SK-N-SH (cell line): Measurements from ENCODE around the gene SCN1B. TPM values are rescaled to one million over a fixed set of nuclear protein-coding genes. Genes with fewer than 3 reads are reported as not detected.
A peak's percentile ranks its signal among the peaks of the same experiment; 100 is the strongest.

ENCODE experiments used
- CTCF ChIA-PET: fragments of 300-600, 350-600 bp; formaldehyde crosslinking; extraction: SDS; loops from one replicate; lab custom pipeline; 2021; lab: Yijun Ruan, JAX
- POLR2A ChIA-PET: fragments of 350-600 bp; sonication (Branson Sonifier 250); formaldehyde crosslinking; extraction: SDS; loops from one replicate; lab custom pipeline; 2020; ENCODE audit warnings: antibody characterized with exemption, inconsistent platforms; lab: Yijun Ruan, JAX
- DNase-seq: peaks from one replicate; pipeline ENCODE4 v3.0.0; 2012
- H2AFZ ChIP-seq: fragments of 200-600 bp; sonication (generic); 2 replicates; pipeline ENCODE4 v1.8.1; 2016; ENCODE audit warnings: antibody characterized with exemption, mild to moderate bottlenecking, low read depth
- H3F3A ChIP-seq: fragments of 200-600 bp; sonication (generic); replicated peaks from 2 replicates; pipeline ENCODE3; 2016; ENCODE audit warnings: antibody characterized with exemption, mild to moderate bottlenecking; ENCODE audit not compliant: insufficient read depth
- H3K27ac ChIP-seq, 2 experiments: fragments of 200-500 bp in 1 of 2; fragments of 200-600 bp in 1 of 2; sonication (Bioruptor generic) in 1 of 2; sonication (generic), shearing (Covaris generic) in 1 of 2; 2 replicates each; pipeline versions ENCODE4 v1.5.1 to v1.6.1; 2014 to 2016; ENCODE audit warnings: low read depth in 2 of 2, inconsistent platforms in 1 of 2, low read length in 1 of 2, mild to moderate bottlenecking in 1 of 2, mixed read lengths in 1 of 2
- H3K27me3 ChIP-seq: fragments of 200-600 bp; sonication (generic), shearing (Covaris generic); 2 replicates; pipeline ENCODE4 v1.6.1; 2016; ENCODE audit warnings: mixed run types; ENCODE audit not compliant: insufficient read depth
- H3K36me3 ChIP-seq, 2 experiments: fragments of 200-500 bp in 1 of 2; fragments of 200-600 bp in 1 of 2; sonication (Bioruptor generic) in 1 of 2; sonication (generic) in 1 of 2; replicated peaks in 1 of 2; 2 replicates each; pipeline versions ENCODE3 to v1.5.1; 2014 to 2016; ENCODE audit warnings: low read length in 1 of 2, mild to moderate bottlenecking in 1 of 2; ENCODE audit not compliant: insufficient read depth in 2 of 2, control insufficient read depth in 1 of 2
- H3K4me1 ChIP-seq, 2 experiments: fragments of 200-500 bp in 1 of 2; fragments of 200-600 bp in 1 of 2; sonication (Bioruptor generic) in 1 of 2; sonication (generic), shearing (Covaris generic) in 1 of 2; 2 replicates each; pipeline versions ENCODE4 v1.5.1 to v1.6.1; 2014 to 2016; ENCODE audit warnings: low read depth in 1 of 2, low read length in 1 of 2, mixed run types in 1 of 2; ENCODE audit not compliant: insufficient read depth in 2 of 2, control insufficient read depth in 1 of 2
- H3K4me2 ChIP-seq: fragments of 200-600 bp; sonication (generic), shearing (Covaris generic); 2 replicates; pipeline ENCODE4 v1.6.1; 2017; ENCODE audit warnings: mixed run types
- H3K4me3 ChIP-seq, 2 experiments: fragments of 200-500 bp in 1 of 2; fragments of 200-600 bp in 1 of 2; sonication (Bioruptor generic) in 1 of 2; sonication (generic), shearing (Covaris generic) in 1 of 2; 2 replicates each; pipeline versions ENCODE4 v1.5.1 to v1.8.1; 2014 to 2016; ENCODE audit warnings: low read depth in 2 of 2, inconsistent platforms in 1 of 2, low read length in 1 of 2, mild to moderate bottlenecking in 1 of 2, mixed read lengths in 1 of 2, moderate library complexity in 1 of 2
- H3K79me2 ChIP-seq: fragments of 200-600 bp; sonication (generic); 2 replicates; pipeline ENCODE4 v1.8.1; 2017; ENCODE audit warnings: mild to moderate bottlenecking; ENCODE audit not compliant: insufficient read depth
- H3K9ac ChIP-seq: fragments of 200-600 bp; sonication (generic); 2 replicates; pipeline ENCODE4 v1.6.1; 2017; ENCODE audit warnings: mixed run types
- H3K9me2 ChIP-seq: fragments of 200-600 bp; sonication (generic); 2 replicates; pipeline ENCODE4 v1.6.1; 2017; ENCODE audit warnings: mixed run types
- H3K9me3 ChIP-seq: fragments of 200-600 bp; sonication (generic); 2 replicates; pipeline ENCODE4 v1.6.1; 2017; ENCODE audit warnings: mixed run types, mild to moderate bottlenecking, moderate library complexity
- H4K20me1 ChIP-seq: fragments of 200-600 bp; sonication (generic); 2 replicates; pipeline ENCODE4 v1.6.1; 2017; ENCODE audit warnings: mild to moderate bottlenecking, mixed run types; ENCODE audit not compliant: insufficient read depth
- CTCF ChIP-seq: fragments of 200-600 bp; sonication (generic); IDR thresholded peaks from 2 replicates; pipeline ENCODE4 v1.6.1; 2017; ENCODE audit warnings: antibody characterized with exemption, mild to moderate bottlenecking, moderate library complexity
- ELF1 ChIP-seq: IDR thresholded peaks from 2 replicates; pipeline ENCODE4 v1.4.0; 2012
- EZH2phosphoT487 ChIP-seq: fragments of 200-600 bp; sonication (generic); IDR thresholded peaks from 2 replicates; pipeline ENCODE4 v1.6.1; 2017; ENCODE audit warnings: low read depth, mixed run types, mild to moderate bottlenecking, antibody characterized with exemption, moderate library complexity, borderline replicate concordance
- GABPA ChIP-seq: IDR thresholded peaks from 2 replicates; pipeline ENCODE4 v1.4.0; 2012; ENCODE audit warnings: low read depth, mild to moderate bottlenecking
- GATA2 ChIP-seq: sonication (generic); formaldehyde crosslinking; IDR thresholded peaks from 2 replicates; pipeline ENCODE4 v1.5.0; 2020; ENCODE audit warnings: mild to moderate bottlenecking, missing genetic modification reagents
- MEF2A ChIP-seq: IDR thresholded peaks from 2 replicates; pipeline ENCODE4 v1.4.0; 2012; ENCODE audit warnings: low read depth, borderline replicate concordance
- MXI1 ChIP-seq: IDR thresholded peaks from 2 replicates; pipeline ENCODE4 v1.6.1; 2012; ENCODE audit warnings: mild to moderate bottlenecking, low read depth, low read length, improper control_type of control experiment
- NRF1 ChIP-seq: IDR thresholded peaks from 2 replicates; pipeline ENCODE4 v1.6.1; 2012; ENCODE audit warnings: low read depth, mild to moderate bottlenecking, low read length
- RCOR1 ChIP-seq: fragments of 150-350 bp; IDR thresholded peaks from 2 replicates; pipeline ENCODE4 v1.6.1; 2017; ENCODE audit warnings: antibody characterized with exemption, low read length
- SIN3A ChIP-seq: IDR thresholded peaks from 2 replicates; pipeline ENCODE4 v1.6.1; 2012; ENCODE audit warnings: low read depth, mild to moderate bottlenecking, low read length, moderate library complexity, borderline replicate concordance
- SMC3 ChIP-seq: IDR thresholded peaks from 2 replicates; pipeline ENCODE4 v1.6.1; 2012; ENCODE audit warnings: low read depth, low read length, improper control_type of control experiment
- TCF12 ChIP-seq: IDR thresholded peaks from 2 replicates; pipeline ENCODE4 v1.4.0; 2012
- TEAD4 ChIP-seq: IDR thresholded peaks from 2 replicates; pipeline ENCODE4 v1.4.0; 2012; ENCODE audit warnings: mild to moderate bottlenecking, borderline replicate concordance; ENCODE audit not compliant: insufficient read depth
- WGBS: methylation state at CpG from one replicate; pipeline ENCODE4 v1.1.6; 2017; ENCODE audit warnings: low lambda C conversion rate; 5-methylcytosine and 5-hydroxymethylcytosine counted together
- polyA plus RNA-seq, 3 experiments: library from polyadenylated mRNA; depleted of rRNA; stranded (reverse); fragments of >200 nt; gene quantifications; 2 replicates each; pipeline ENCODE4 v1.2.3, GENCODE V29; 2012
- TF ChIP-seq, protein P1 (sequence below): IDR thresholded peaks from 2 replicates; pipeline ENCODE4 v1.4.0; 2012; ENCODE audit warnings: low read depth, borderline replicate concordance
- TF ChIP-seq, protein P2 (sequence below): fragments of 150-350 bp; IDR thresholded peaks from 2 replicates; pipeline ENCODE4 v1.6.1; 2017; ENCODE audit warnings: antibody characterized with exemption, low read length, low read depth, borderline replicate concordance
- TF ChIP-seq, protein P3 (sequence below): IDR thresholded peaks from 2 replicates; pipeline ENCODE4 v1.4.0; 2012; ENCODE audit warnings: low read depth, borderline replicate concordance
- TF ChIP-seq, protein P4 (sequence below): IDR thresholded peaks from 2 replicates; pipeline ENCODE4; 2012

Gene SCN1B
- polyA plus RNA-seq, 1 of the 3 experiments (the other 2 are of a cell fraction): 10.5 TPM

GRCh38 chr19:35034588-35035382, 4.5 kb downstream of the SCN1B start:
- Histone ChIP-seq H3K27ac (no peak overlapping the region), H3K79me2 (no peaks in the 10 kb centered on the region), H2AFZ (no peak overlapping the region), H3K9ac (no peak overlapping the region), H4K20me1 (no peaks in the 10 kb centered on the region), H3K4me2 (no peak overlapping the region), H3F3A (no peaks in the 10 kb centered on the region), H3K4me3 (no peak overlapping the region), H3K9me2 (no peaks in the 10 kb centered on the region), H3K9me3 (no peaks in the 10 kb centered on the region), H3K27me3 (no peaks in the 10 kb centered on the region), H3K36me3 (no peaks in the 10 kb centered on the region), H3K4me1 (peaks cover 0 to 20% of the 10 kb centered on the region in 2 experiments; a peak in 1 of 4 replicates)
- ChIA-PET POLR2A (no interaction called here), CTCF (interaction anchor here (1.1 to 6.4 kb wide), 5 partner anchors 10 to 108 kb away, joined by 3 to 49 read pairs (median 3); partner anchors contain the start of gene FXYD7)
- WGBS: 88% methylated on average over 13 of the region's 17 CpGs
- no peak for DNase-seq
- TF ChIP-seq TCF12 (no peak), MEF2A (no peak)

GRCh38 chr19:35037716-35038622, 7.7 kb downstream of the SCN1B start:
- no peaks in the 10 kb centered on the region for H3K9me3 ChIP-seq
- TF ChIP-seq RCOR1 (no peak), ELF1 (no peak), EZH2phosphoT487 (no peak), MXI1 (no peak), NRF1 (no peak), TEAD4 (no peak), GABPA (no peak), SIN3A (no peak), CTCF (no peak), SMC3 (no peak), GATA2 (CRISPR knock-in tag) (no peak)
- TF ChIP-seq, protein P1, sequence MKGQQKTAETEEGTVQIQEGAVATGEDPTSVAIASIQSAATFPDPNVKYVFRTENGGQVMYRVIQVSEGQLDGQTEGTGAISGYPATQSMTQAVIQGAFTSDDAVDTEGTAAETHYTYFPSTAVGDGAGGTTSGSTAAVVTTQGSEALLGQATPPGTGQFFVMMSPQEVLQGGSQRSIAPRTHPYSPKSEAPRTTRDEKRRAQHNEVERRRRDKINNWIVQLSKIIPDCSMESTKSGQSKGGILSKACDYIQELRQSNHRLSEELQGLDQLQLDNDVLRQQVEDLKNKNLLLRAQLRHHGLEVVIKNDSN: no peak
- TF ChIP-seq, protein P2, sequence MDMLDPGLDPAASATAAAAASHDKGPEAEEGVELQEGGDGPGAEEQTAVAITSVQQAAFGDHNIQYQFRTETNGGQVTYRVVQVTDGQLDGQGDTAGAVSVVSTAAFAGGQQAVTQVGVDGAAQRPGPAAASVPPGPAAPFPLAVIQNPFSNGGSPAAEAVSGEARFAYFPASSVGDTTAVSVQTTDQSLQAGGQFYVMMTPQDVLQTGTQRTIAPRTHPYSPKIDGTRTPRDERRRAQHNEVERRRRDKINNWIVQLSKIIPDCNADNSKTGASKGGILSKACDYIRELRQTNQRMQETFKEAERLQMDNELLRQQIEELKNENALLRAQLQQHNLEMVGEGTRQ: no peak
- TF ChIP-seq, protein P3, sequence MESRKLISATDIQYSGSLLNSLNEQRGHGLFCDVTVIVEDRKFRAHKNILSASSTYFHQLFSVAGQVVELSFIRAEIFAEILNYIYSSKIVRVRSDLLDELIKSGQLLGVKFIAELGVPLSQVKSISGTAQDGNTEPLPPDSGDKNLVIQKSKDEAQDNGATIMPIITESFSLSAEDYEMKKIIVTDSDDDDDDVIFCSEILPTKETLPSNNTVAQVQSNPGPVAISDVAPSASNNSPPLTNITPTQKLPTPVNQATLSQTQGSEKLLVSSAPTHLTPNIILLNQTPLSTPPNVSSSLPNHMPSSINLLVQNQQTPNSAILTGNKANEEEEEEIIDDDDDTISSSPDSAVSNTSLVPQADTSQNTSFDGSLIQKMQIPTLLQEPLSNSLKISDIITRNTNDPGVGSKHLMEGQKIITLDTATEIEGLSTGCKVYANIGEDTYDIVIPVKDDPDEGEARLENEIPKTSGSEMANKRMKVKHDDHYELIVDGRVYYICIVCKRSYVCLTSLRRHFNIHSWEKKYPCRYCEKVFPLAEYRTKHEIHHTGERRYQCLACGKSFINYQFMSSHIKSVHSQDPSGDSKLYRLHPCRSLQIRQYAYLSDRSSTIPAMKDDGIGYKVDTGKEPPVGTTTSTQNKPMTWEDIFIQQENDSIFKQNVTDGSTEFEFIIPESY: no peak
- TF ChIP-seq, protein P4, sequence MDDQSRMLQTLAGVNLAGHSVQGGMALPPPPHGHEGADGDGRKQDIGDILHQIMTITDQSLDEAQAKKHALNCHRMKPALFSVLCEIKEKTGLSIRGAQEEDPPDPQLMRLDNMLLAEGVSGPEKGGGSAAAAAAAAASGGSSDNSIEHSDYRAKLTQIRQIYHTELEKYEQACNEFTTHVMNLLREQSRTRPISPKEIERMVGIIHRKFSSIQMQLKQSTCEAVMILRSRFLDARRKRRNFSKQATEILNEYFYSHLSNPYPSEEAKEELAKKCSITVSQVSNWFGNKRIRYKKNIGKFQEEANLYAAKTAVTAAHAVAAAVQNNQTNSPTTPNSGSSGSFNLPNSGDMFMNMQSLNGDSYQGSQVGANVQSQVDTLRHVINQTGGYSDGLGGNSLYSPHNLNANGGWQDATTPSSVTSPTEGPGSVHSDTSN: no peak
- H3K27ac ChIP-seq: no peak overlapping the region
- CTCF ChIA-PET: interaction anchor here (1.0 to 2.5 kb wide), 5 partner anchors 9 to 199 kb away, joined by 3 to 9 read pairs (median 3); no protein-coding TSS in a partner anchor
- peaks cover 0 to 14% of the 10 kb centered on the region in 2 experiments; a peak in 1 of 4 replicates for H3K4me1 ChIP-seq
- H3K4me3 ChIP-seq: no peak overlapping the region
- no peaks in the 10 kb centered on the region for H3K79me2 ChIP-seq
- no peak overlapping the region for H3K4me2 ChIP-seq
- no peaks in the 10 kb centered on the region for H3F3A ChIP-seq
- DNase-seq: peak; percentile 42
- H3K36me3 ChIP-seq: no peaks in the 10 kb centered on the region
- no peaks in the 10 kb centered on the region for H3K9me2 ChIP-seq
- no peaks in the 10 kb centered on the region for H3K27me3 ChIP-seq
- no peaks in the 10 kb centered on the region for H4K20me1 ChIP-seq
- 87% methylated on average over 13 of the region's 13 CpGs for WGBS
- no peak overlapping the region for H3K9ac ChIP-seq
- POLR2A ChIA-PET: interaction anchor here (0.6 kb wide), 1 partner anchor 843 kb away, joined by 3 read pairs; no protein-coding TSS in a partner anchor
- H2AFZ ChIP-seq: no peak overlapping the region
